ENCODE results near the gene LRCH3. TPM values are rescaled to one million over a fixed set of nuclear protein-coding genes. Genes with fewer than 3 reads are reported as not detected.

LRCH3 gene
- total RNA-seq, 1 experiment from 2014 or later: 56.4 TPM

DNA sequence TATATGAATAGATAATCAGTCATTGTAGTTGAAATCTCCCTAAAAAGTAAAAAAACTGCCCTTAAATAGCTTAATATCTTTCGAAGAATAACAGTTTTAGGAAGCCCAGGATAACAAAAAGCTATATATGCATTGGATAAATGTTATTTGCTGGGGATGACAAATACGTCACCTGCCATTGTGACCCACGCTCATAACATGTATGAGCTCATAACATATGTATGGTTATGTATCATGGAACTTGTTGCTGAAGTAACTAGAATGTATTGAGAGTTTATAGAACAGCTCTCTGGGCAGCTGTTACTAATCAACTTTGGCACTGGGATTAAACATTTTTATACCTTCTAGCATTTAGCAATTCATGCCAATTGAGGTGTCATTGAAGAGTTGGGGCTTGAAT lies 1.7 kb upstream of the LRCH3 start:
- WGBS (ENCODE audit: extremely low coverage, insufficient read length, low lambda C conversion rate): no CpG with 5 or more reads among the region's 3 CpGs

More for the DNA sequence above, 1.7 kb upstream of the LRCH3 start:
- Histone ChIP-seq H4K8ac (replicated peaks; ENCODE audit: insufficient read length, low read depth, low read length) (no peak overlapping the region), H2AFZ (ENCODE audit: low read length) (no peak overlapping the region), H2BK120ac (ENCODE audit: low read depth, low read length, poor library complexity, severe bottlenecking) (no peak overlapping the region), H3K23ac (ENCODE audit: insufficient read length, low read depth, low read length) (no peak overlapping the region), H3K79me2 (ENCODE audit: insufficient read depth, low read length) (peaks cover 14% of the 10 kb centered on the region; the same call in 1 of the 2 replicates), H2AK5ac (ENCODE audit: insufficient read length, low read length) (no peak overlapping the region), H3K4me2 (ENCODE audit: insufficient read depth, insufficient read length, low read length) (no peak overlapping the region), H2BK15ac (ENCODE audit: low read depth, low read length) (no peak overlapping the region), H3K14ac (ENCODE audit: insufficient read depth, low read length) (no peak overlapping the region), H3K79me1 (ENCODE audit: insufficient read depth, low read depth, low read length, poor library complexity, severe bottlenecking) (peaks cover 3% of the 10 kb centered on the region), H3K4ac (ENCODE audit: low read depth, low read length) (no peak overlapping the region), H2BK20ac (ENCODE audit: low read depth, low read length, poor library complexity, severe bottlenecking) (no peak overlapping the region), H3T11ph (ENCODE audit: low read length) (no peak overlapping the region), H3K9ac (ENCODE audit: extremely low read depth, insufficient read length, low read length) (no peak overlapping the region), H4K5ac (ENCODE audit: insufficient read length, low read depth, low read length) (no peak overlapping the region), H3K23me2 (ENCODE audit: insufficient read length, low read depth, low read length, poor library complexity, severe bottlenecking) (peaks cover 8% of the 10 kb centered on the region), H3K56ac (ENCODE audit: insufficient read length, low read depth, low read length) (no peak overlapping the region), H3K18ac (ENCODE audit: insufficient read length, low read depth, low read length) (no peak overlapping the region), H3K4me1 (ENCODE audit: insufficient read depth, low read length) (no peaks in the 10 kb centered on the region), H2BK12ac (ENCODE audit: insufficient read length, low read depth, low read length) (no peak overlapping the region), H3K27ac (ENCODE audit: insufficient read length, low read depth, low read length) (no peak overlapping the region), H3K27me3 (ENCODE audit: insufficient read depth, low read length) (no peaks in the 10 kb centered on the region), H3K9me3 (ENCODE audit: control insufficient read depth, low read depth, low read length) (no peaks in the 10 kb centered on the region), H2BK5ac (ENCODE audit: insufficient read length, low read length) (no peak overlapping the region), H4K91ac (ENCODE audit: insufficient read length, low read depth, low read length) (no peak overlapping the region), H4K20me1 (ENCODE audit: control insufficient read depth, insufficient read depth, insufficient read length) (no peaks in the 10 kb centered on the region)
- Mint-ChIP-seq H3K4me3 (no peak overlapping the region), H3K9me3 (peaks cover 0 to 2% of the 10 kb centered on the region in 2 experiments; a peak in 2 of 5 replicates), H3K36me3 (ENCODE audit: insufficient read depth in 1 of 3, low read depth in 3 of 3) (no peaks in the 10 kb centered on the region), H3K27ac (no peak overlapping the region), H3K27me3 (ENCODE audit: low read depth) (no peaks in the 10 kb centered on the region; the same call in 1 of the 2 replicates), H3K4me1 (peaks cover 10 to 13% of the 10 kb centered on the region in 2 experiments; a peak in 3 of 4 replicates)
- no peak for DNase-seq
- TF ChIP-seq, protein P1, sequence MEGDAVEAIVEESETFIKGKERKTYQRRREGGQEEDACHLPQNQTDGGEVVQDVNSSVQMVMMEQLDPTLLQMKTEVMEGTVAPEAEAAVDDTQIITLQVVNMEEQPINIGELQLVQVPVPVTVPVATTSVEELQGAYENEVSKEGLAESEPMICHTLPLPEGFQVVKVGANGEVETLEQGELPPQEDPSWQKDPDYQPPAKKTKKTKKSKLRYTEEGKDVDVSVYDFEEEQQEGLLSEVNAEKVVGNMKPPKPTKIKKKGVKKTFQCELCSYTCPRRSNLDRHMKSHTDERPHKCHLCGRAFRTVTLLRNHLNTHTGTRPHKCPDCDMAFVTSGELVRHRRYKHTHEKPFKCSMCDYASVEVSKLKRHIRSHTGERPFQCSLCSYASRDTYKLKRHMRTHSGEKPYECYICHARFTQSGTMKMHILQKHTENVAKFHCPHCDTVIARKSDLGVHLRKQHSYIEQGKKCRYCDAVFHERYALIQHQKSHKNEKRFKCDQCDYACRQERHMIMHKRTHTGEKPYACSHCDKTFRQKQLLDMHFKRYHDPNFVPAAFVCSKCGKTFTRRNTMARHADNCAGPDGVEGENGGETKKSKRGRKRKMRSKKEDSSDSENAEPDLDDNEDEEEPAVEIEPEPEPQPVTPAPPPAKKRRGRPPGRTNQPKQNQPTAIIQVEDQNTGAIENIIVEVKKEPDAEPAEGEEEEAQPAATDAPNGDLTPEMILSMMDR (conservative IDR thresholded peaks at IDR 0.05): no peak
